Upper lobe of left lung (tissue), 6 donors: Measurements from ENCODE around the gene SERTAD2. TPM values are rescaled to one million over a fixed set of nuclear protein-coding genes. Genes with fewer than 3 reads are reported as not detected.
A peak's percentile ranks its signal among the peaks of the same experiment; 100 is the strongest.

Experiments used
- ATAC-seq, 2 donors: fragments of 200-7000 bp; cut with Tn5 transposase; one replicate each; pipeline ENCODE4 v1.9.1; 2022; ENCODE audit warnings: mild to moderate bottlenecking in 2 of 2, moderate library complexity in 2 of 2; ENCODE audit not compliant: low FRiP score in 2 of 2
- DNase-seq, 2 donors: peaks; one replicate each; pipeline ENCODE4 v3.0.0-alpha.2; 2019 to 2020
- H3K27ac ChIP-seq, 4 donors: fragments of 200-600 bp; sonication (generic); one replicate each; pipeline ENCODE4 v1.5.1; 2016 to 2019
- H3K27me3 ChIP-seq, 4 donors: fragments of 200-600 bp; sonication (generic); one replicate each; pipeline ENCODE4 v1.5.1; 2017 to 2019
- H3K36me3 ChIP-seq, 4 donors: fragments of 200-600 bp; sonication (generic); one replicate each; pipeline ENCODE4 v1.5.1; 2016 to 2019
- H3K4me1 ChIP-seq, 4 donors: fragments of 200-600 bp; sonication (generic); one replicate each; pipeline ENCODE4 v1.5.1; 2018 to 2019
- H3K4me3 ChIP-seq, 4 donors: fragments of 200-600 bp; sonication (generic); one replicate each; pipeline ENCODE4 v1.5.1; 2017 to 2019; ENCODE audit warnings: mild to moderate bottlenecking in 2 of 4, moderate library complexity in 1 of 4
- H3K9me3 ChIP-seq, 4 donors: fragments of 200-600 bp; sonication (generic); one replicate each; pipeline ENCODE4 v1.5.1; 2018 to 2019
- CTCF ChIP-seq, 6 experiments: fragments of 450-650 bp in 4 of 6; fragments of 200-600 bp in 2 of 6; sonication (generic) in 2 of 6; IDR thresholded peaks; one replicate each; pipeline ENCODE4 v1.5.1; 2016 to 2019; ENCODE audit warnings: antibody characterized with exemption in 6 of 6
- EP300 ChIP-seq, 4 donors: sonication (generic); formaldehyde crosslinking; IDR thresholded peaks; one replicate each; pipeline ENCODE4 v1.5.1; 2017; ENCODE audit warnings: antibody characterized with exemption in 4 of 4, control low read depth in 2 of 4
- POLR2A ChIP-seq, 4 donors: fragments of 450-650 bp; IDR thresholded peaks; one replicate each; pipeline ENCODE4 v1.5.1; 2016 to 2017; ENCODE audit warnings: antibody characterized with exemption in 4 of 4, mild to moderate bottlenecking in 2 of 4
- POLR2AphosphoS5 ChIP-seq, 2 donors: sonication (generic); formaldehyde crosslinking; IDR thresholded peaks; one replicate each; pipeline ENCODE4 v1.5.1; 2017; ENCODE audit warnings: antibody characterized with exemption in 2 of 2
- WGBS, 2 donors: methylation state at CpG; one replicate each; pipeline ENCODE4 v1.1.5; 2017 to 2018; 5-methylcytosine and 5-hydroxymethylcytosine counted together
- total RNA-seq, 6 donors: library from RNA; depleted of rRNA in 4 of 6; stranded (reverse); fragments of >200 nt in 4 of 6; gene quantifications; one replicate each; pipeline versions ENCODE4 v1.1.0 to v1.2.1, GENCODE V29; 2016 to 2021
- donor health status: DM: no; HTN: no; CAD: no; lungs with moderate emphysema.
- donor health status: DM: no; HTN: yes; CAD: no; lungs with severe emphysema.

The SERTAD2 gene
- total RNA-seq, 6 donors from 2014 or later = 10.4 to 43.0 (median 20.0) TPM

- DNase-seq (no peak), ATAC-seq (no peak)
- Histone ChIP-seq H3K4me1 (peaks cover 4 to 11% (median 7%) of the 10 kb centered on the region in 4 donors), H3K27ac (peak overlapping the region in 1 of 4 donors; percentile 7), H3K4me3 (no peak overlapping the region), H3K27me3 (no peaks in the 10 kb centered on the region), H3K36me3 (no peaks in the 10 kb centered on the region), H3K9me3 (no peaks in the 10 kb centered on the region)
- 96 to 100% methylated on average over 1 of the region's 1 CpG for WGBS, 2 donors
- TF ChIP-seq EP300 (IDR thresholded peaks at IDR 0.05) (no peak), POLR2AphosphoS5 (IDR thresholded peaks at IDR 0.05) (no peak), CTCF (IDR thresholded peaks at IDR 0.05) (no peak), POLR2A (IDR thresholded peaks at IDR 0.05) (no peak)
Measured at GRCh38 chr2:64667535-64667934, 13.8 kb upstream of the SERTAD2 start.

- Histone ChIP-seq H3K4me3 (no peak overlapping the region), H3K4me1 (peaks cover 4 to 11% (median 7%) of the 10 kb centered on the region in 4 donors), H3K36me3 (no peaks in the 10 kb centered on the region), H3K27ac (peak overlapping the region in 1 of 4 donors; percentile 7), H3K27me3 (no peaks in the 10 kb centered on the region), H3K9me3 (no peaks in the 10 kb centered on the region)
- WGBS, 2 donors = 40 to 50% methylated on average over 3 of the region's 3 CpGs
- ATAC-seq (no peak), DNase-seq (no peak)
- TF ChIP-seq POLR2AphosphoS5 (IDR thresholded peaks at IDR 0.05) = no peak
- TF ChIP-seq POLR2A (IDR thresholded peaks at IDR 0.05) = no peak
- no peak for TF ChIP-seq CTCF (IDR thresholded peaks at IDR 0.05)
- TF ChIP-seq EP300 (IDR thresholded peaks at IDR 0.05) = no peak
Measured at GRCh38 chr2:64666810-64667438, 13.2 kb upstream of the SERTAD2 start.

- TF ChIP-seq POLR2AphosphoS5 (IDR thresholded peaks at IDR 0.05) = no peak
- no peak for TF ChIP-seq POLR2A (IDR thresholded peaks at IDR 0.05)
- TF ChIP-seq CTCF (IDR thresholded peaks at IDR 0.05) = no peak
- TF ChIP-seq EP300 (IDR thresholded peaks at IDR 0.05) = no peak
- Histone ChIP-seq H3K27me3 (no peaks in the 10 kb centered on the region), H3K4me3 (no peak overlapping the region), H3K9me3 (no peaks in the 10 kb centered on the region), H3K4me1 (peaks cover 4 to 11% (median 7%) of the 10 kb centered on the region in 4 donors), H3K27ac (no peak overlapping the region), H3K36me3 (no peaks in the 10 kb centered on the region)
- DNase-seq (no peak), ATAC-seq (no peak)
- 90 to 97% methylated on average over 7 of the region's 8 CpGs for WGBS, 2 donors
Measured at GRCh38 chr2:64665709-64666108, 12.0 kb upstream of the SERTAD2 start.

GRCh38 chr2:64663402-64663801 lies 9.7 kb upstream of the SERTAD2 start:
- Histone ChIP-seq H3K4me1 (peaks cover 4 to 11% (median 7%) of the 10 kb centered on the region in 4 donors), H3K4me3 (no peak overlapping the region), H3K36me3 (no peaks in the 10 kb centered on the region), H3K27ac (no peak overlapping the region), H3K27me3 (no peaks in the 10 kb centered on the region), H3K9me3 (no peaks in the 10 kb centered on the region)
- 91 to 100% methylated on average over 1 of the region's 1 CpG for whole genome bisulfite sequencing, 2 donors
- TF ChIP-seq CTCF (IDR thresholded peaks at IDR 0.05) (no peak), EP300 (IDR thresholded peaks at IDR 0.05) (no peak), POLR2AphosphoS5 (IDR thresholded peaks at IDR 0.05) (no peak), POLR2A (IDR thresholded peaks at IDR 0.05) (no peak)
- ATAC-seq = no peak
- DNase-seq = no peak

- TF ChIP-seq CTCF (IDR thresholded peaks at IDR 0.05) (no peak), POLR2AphosphoS5 (IDR thresholded peaks at IDR 0.05) (no peak), POLR2A (IDR thresholded peaks at IDR 0.05) (no peak), EP300 (IDR thresholded peaks at IDR 0.05) (no peak)
- H3K36me3 ChIP-seq = no peaks in the 10 kb centered on the region
- H3K4me1 ChIP-seq = peaks cover 0 to 6% (median under 1%) of the 10 kb centered on the region in 4 donors
- no peak for ATAC-seq
- WGBS, 2 donors = 76 to 77% methylated on average over 2 of the region's 2 CpGs
- no peaks in the 10 kb centered on the region for H3K27me3 ChIP-seq
- H3K4me3 ChIP-seq = no peak overlapping the region
- H3K9me3 ChIP-seq = no peaks in the 10 kb centered on the region
- no peak overlapping the region for H3K27ac ChIP-seq
- no peak for DNase-seq
Measured at GRCh38 chr2:64661741-64662169, 8.0 kb upstream of the SERTAD2 start.
